ENCODE measurements around the gene SLC7A8.

DNA sequence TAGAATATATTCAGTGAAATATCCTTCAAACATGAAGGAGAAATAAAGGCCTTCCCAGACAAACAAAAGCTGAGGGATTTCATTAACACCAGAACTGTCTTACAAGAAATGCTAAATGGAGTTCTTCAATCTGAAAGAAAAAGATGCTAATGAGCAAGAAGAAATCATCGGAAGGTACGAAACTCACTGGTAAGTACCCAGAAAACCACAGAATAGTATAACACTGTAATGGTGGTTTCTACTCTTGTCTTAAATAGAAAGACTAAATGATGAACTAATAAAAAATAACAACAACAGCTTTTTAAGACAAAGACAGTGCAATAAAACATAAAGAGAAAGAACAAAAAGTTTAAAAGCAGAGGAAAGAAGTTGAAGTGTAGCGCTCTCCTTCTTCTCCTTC lies 35.6 kb upstream of the SLC7A8 start:
- TF ChIP-seq, protein P1, sequence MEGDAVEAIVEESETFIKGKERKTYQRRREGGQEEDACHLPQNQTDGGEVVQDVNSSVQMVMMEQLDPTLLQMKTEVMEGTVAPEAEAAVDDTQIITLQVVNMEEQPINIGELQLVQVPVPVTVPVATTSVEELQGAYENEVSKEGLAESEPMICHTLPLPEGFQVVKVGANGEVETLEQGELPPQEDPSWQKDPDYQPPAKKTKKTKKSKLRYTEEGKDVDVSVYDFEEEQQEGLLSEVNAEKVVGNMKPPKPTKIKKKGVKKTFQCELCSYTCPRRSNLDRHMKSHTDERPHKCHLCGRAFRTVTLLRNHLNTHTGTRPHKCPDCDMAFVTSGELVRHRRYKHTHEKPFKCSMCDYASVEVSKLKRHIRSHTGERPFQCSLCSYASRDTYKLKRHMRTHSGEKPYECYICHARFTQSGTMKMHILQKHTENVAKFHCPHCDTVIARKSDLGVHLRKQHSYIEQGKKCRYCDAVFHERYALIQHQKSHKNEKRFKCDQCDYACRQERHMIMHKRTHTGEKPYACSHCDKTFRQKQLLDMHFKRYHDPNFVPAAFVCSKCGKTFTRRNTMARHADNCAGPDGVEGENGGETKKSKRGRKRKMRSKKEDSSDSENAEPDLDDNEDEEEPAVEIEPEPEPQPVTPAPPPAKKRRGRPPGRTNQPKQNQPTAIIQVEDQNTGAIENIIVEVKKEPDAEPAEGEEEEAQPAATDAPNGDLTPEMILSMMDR (IDR thresholded peaks at IDR 0.05) = no peak
- TF ChIP-seq POLR2A (IDR thresholded peaks at IDR 0.05) = no peak

Measured in adrenal gland (tissue), 5 donors.